SK-N-SH treated with all-trans-retinoic acid at 6 μM for 48 hours (cell line): Measurements from ENCODE around the gene RASGRP3.
A peak's percentile ranks its signal among the peaks of the same experiment; 100 is the strongest.

Experiments
- ATAC-seq: fragments of 200-7000 bp; cut with Tn5 transposase; 3 replicates; pipeline ENCODE4 v1.9.1; 2020; ENCODE audit warnings: mild to moderate bottlenecking, moderate library complexity
- ARNTL ChIP-seq: fragments of 450-650 bp; formaldehyde crosslinking; IDR thresholded peaks from 2 replicates; pipeline ENCODE4 v1.5.0; 2020; ENCODE audit warnings: low read depth, mild to moderate bottlenecking, moderate library complexity, borderline replicate concordance
- BACH2 ChIP-seq: fragments of 250-450 bp; sonication (Bioruptor Pico); IDR thresholded peaks from 2 replicates; pipeline ENCODE4 v1.9.0; 2021; ENCODE audit warnings: mild to moderate bottlenecking, borderline replicate concordance
- CREB5 ChIP-seq: fragments of 250-450 bp; sonication (Bioruptor Pico); IDR thresholded peaks from 2 replicates; pipeline ENCODE4 v1.5.1; 2020; ENCODE audit warnings: low read depth, mild to moderate bottlenecking, moderate library complexity
- CSDC2 ChIP-seq: fragments of 250-450 bp; sonication (Bioruptor Pico); IDR thresholded peaks from 2 replicates; pipeline ENCODE4 v1.5.0; 2020; ENCODE audit warnings: mild to moderate bottlenecking, moderate library complexity
- CSRNP3 ChIP-seq: fragments of 250-450 bp; sonication (Bioruptor Pico); IDR thresholded peaks from 2 replicates; pipeline ENCODE4 v1.5.1; 2021; ENCODE audit warnings: mild to moderate bottlenecking, moderate library complexity
- ESRRG ChIP-seq: fragments of 250-450 bp; sonication (Bioruptor Pico); IDR thresholded peaks from 2 replicates; pipeline ENCODE4 v1.6.1; 2021; ENCODE audit warnings: mild to moderate bottlenecking
- GLIS3 ChIP-seq: fragments of 250-450 bp; sonication (Bioruptor Pico); IDR thresholded peaks from 2 replicates; pipeline ENCODE4 v1.5.0; 2020; ENCODE audit warnings: mild to moderate bottlenecking, moderate library complexity
- ISL1 ChIP-seq: fragments of 250-450 bp; sonication (Bioruptor Pico); IDR thresholded peaks from 2 replicates; pipeline ENCODE4 v2.1.2; 2022; ENCODE audit warnings: mild to moderate bottlenecking, moderate library complexity
- OSR1 ChIP-seq: fragments of 250-450 bp; sonication (Bioruptor Pico); IDR thresholded peaks from 2 replicates; pipeline ENCODE4 v1.8.0; 2022; ENCODE audit warnings: moderate library complexity, mild to moderate bottlenecking, inconsistent platforms
- PATZ1 ChIP-seq: fragments of 250-450 bp; sonication (Bioruptor Pico); IDR thresholded peaks from 2 replicates; pipeline ENCODE4 v1.8.0; 2020; ENCODE audit warnings: mild to moderate bottlenecking, moderate library complexity, borderline replicate concordance
- PPARA ChIP-seq: fragments of 250-450 bp; sonication (Bioruptor Pico); IDR thresholded peaks from 2 replicates; pipeline ENCODE4 v1.5.0; 2020; ENCODE audit warnings: mild to moderate bottlenecking, borderline replicate concordance
- RARB ChIP-seq: fragments of 250-450 bp; sonication (Bioruptor Pico); IDR thresholded peaks from 2 replicates; pipeline ENCODE4 v1.8.0; 2021; ENCODE audit warnings: mild to moderate bottlenecking, moderate library complexity
- SNAI2 ChIP-seq: fragments of 250-450 bp; sonication (Bioruptor Pico); IDR thresholded peaks from 2 replicates; pipeline ENCODE4 v1.5.0; 2020; ENCODE audit warnings: mild to moderate bottlenecking, moderate library complexity
- TCF4 ChIP-seq: fragments of 250-450 bp; sonication (Bioruptor Pico); IDR thresholded peaks from 2 replicates; pipeline ENCODE4 v1.8.0; 2021; ENCODE audit warnings: mild to moderate bottlenecking, moderate library complexity, borderline replicate concordance
- TOX ChIP-seq: fragments of 250-450 bp; sonication (Bioruptor Pico); IDR thresholded peaks from 2 replicates; pipeline ENCODE4 v1.8.0; 2021; ENCODE audit warnings: mild to moderate bottlenecking, moderate library complexity, borderline replicate concordance
- TSHZ2 ChIP-seq: fragments of 250-450 bp; sonication (Bioruptor Pico); IDR thresholded peaks from 2 replicates; pipeline ENCODE4 v1.5.0; 2020; ENCODE audit warnings: mild to moderate bottlenecking, moderate library complexity
- ZC3H10 ChIP-seq: fragments of 250-450 bp; sonication (Bioruptor Pico); IDR thresholded peaks from 2 replicates; pipeline ENCODE4 v1.5.1; 2021; ENCODE audit warnings: mild to moderate bottlenecking, moderate library complexity
- ZFP3 ChIP-seq: fragments of 250-450 bp; sonication (Bioruptor Pico); IDR thresholded peaks from 2 replicates; pipeline ENCODE4 v1.5.0; 2020; ENCODE audit warnings: mild to moderate bottlenecking, moderate library complexity
- ZFP30 ChIP-seq: fragments of 450-650 bp; formaldehyde crosslinking; IDR thresholded peaks from 2 replicates; pipeline ENCODE4 v1.5.0; 2022; ENCODE audit warnings: mild to moderate bottlenecking, moderate library complexity
- ZNF565 ChIP-seq: fragments of 450-650 bp; formaldehyde crosslinking; conservative IDR thresholded peaks from 2 replicates; pipeline ENCODE4 v1.5.0; 2020; ENCODE audit warnings: low read depth, mild to moderate bottlenecking, moderate library complexity
- ZNF70 ChIP-seq: fragments of 450-650 bp; formaldehyde crosslinking; IDR thresholded peaks from 2 replicates; pipeline ENCODE4 v1.5.0; 2020; ENCODE audit warnings: mild to moderate bottlenecking, moderate library complexity
- ZNF8 ChIP-seq: fragments of 450-650 bp; formaldehyde crosslinking; IDR thresholded peaks from 2 replicates; pipeline ENCODE4 v1.5.0; 2020; ENCODE audit warnings: mild to moderate bottlenecking, moderate library complexity

RASGRP3 gene

GRCh38 chr2:33505966-33506365, 29.5 kb downstream of the RASGRP3 start:
- peak; percentile 14; the same call in 2 of the 3 replicates for ATAC-seq
- TF ChIP-seq ZNF70 (CRISPR knock-in tag) (no peak), SNAI2 (CRISPR knock-in tag) (no peak), GLIS3 (no peak), TCF4 (CRISPR knock-in tag) (no peak), ZNF8 (CRISPR knock-in tag) (no peak), ZFP3 (CRISPR knock-in tag) (no peak), BACH2 (no peak), CSDC2 (CRISPR knock-in tag) (no peak), CREB5 (CRISPR knock-in tag) (no peak)

- peak; percentile 52 for ATAC-seq
- no peak for TF ChIP-seq CSDC2 (CRISPR knock-in tag)
- no peak for TF ChIP-seq OSR1 (CRISPR knock-in tag)
- no peak for TF ChIP-seq GLIS3
- TF ChIP-seq PPARA (CRISPR knock-in tag), result no peak
- TF ChIP-seq SNAI2 (CRISPR knock-in tag), result no peak
- no peak for TF ChIP-seq PATZ1 (CRISPR knock-in tag)
- TF ChIP-seq ZFP3 (CRISPR knock-in tag), result no peak
- no peak for TF ChIP-seq ZC3H10 (CRISPR knock-in tag)
- TF ChIP-seq ZNF565 (CRISPR knock-in tag), result no peak
- TF ChIP-seq TOX (CRISPR knock-in tag), result no peak
- no peak for TF ChIP-seq ESRRG
- no peak for TF ChIP-seq ZNF70 (CRISPR knock-in tag)
- TF ChIP-seq CSRNP3 (CRISPR knock-in tag), result no peak
These were observed 33.6 kb downstream of the RASGRP3 start for GRCh38 chr2:33509908-33510585.

GRCh38 chr2:33510586-33510968, 34.1 kb downstream of the RASGRP3 start:
- peak; percentile 61 for ATAC-seq
- TF ChIP-seq ZFP30 (CRISPR knock-in tag) (no peak), GLIS3 (no peak), ZNF565 (CRISPR knock-in tag) (no peak), ZNF8 (CRISPR knock-in tag) (no peak), ZNF70 (CRISPR knock-in tag) (no peak), SNAI2 (CRISPR knock-in tag) (no peak), TSHZ2 (CRISPR knock-in tag) (no peak), TCF4 (CRISPR knock-in tag) (no peak), ESRRG (no peak), ISL1 (CRISPR knock-in tag) (no peak), CSDC2 (CRISPR knock-in tag) (no peak), RARB (no peak), CREB5 (CRISPR knock-in tag) (no peak), PPARA (CRISPR knock-in tag) (no peak), ARNTL (no peak), PATZ1 (CRISPR knock-in tag) (no peak), ZC3H10 (CRISPR knock-in tag) (no peak)
